ENCODE results near the gene MAPK14.

DNA sequence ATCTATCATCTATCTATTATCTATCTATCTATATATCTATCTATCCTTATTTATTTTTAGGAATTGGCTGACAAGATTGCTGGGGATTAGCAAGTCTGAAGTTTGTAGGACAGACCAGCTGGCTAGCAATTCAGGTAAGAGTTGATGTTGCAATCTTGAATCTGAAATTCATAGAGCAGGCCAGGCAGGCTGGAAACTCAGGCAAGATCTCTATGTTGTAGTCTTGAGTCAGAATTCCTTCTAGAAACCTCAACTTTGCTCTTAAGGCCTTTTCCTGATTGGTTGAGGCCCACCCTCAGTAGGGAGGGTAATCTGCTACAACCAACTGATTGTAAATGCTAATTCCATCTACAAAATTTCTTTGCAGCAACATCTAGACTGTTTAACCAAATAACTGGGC, 121.9 kb downstream of the MAPK14 start:
- TF ChIP-seq CTCF (IDR thresholded peaks at IDR 0.05; ENCODE audit: low read length) (no peak), EZH2 (optimal IDR thresholded peaks at IDR 0.05; ENCODE audit: low read depth, low read length) (no peak)

Measured in MM.1S (cell line).